ENCODE measurements around the gene MAPKBP1. TPM values are rescaled to one million over a fixed set of nuclear protein-coding genes. Genes with fewer than 3 reads are reported as not detected.

MAPKBP1 gene
- polyA plus RNA-seq, 1 experiment, result 8.3 TPM

GRCh38 chr15:41775651-41776050, 1.4 kb downstream of the MAPKBP1 start:
- Histone ChIP-seq H3K36me3 (ENCODE audit: control insufficient read depth, insufficient read depth, low read length) (no peaks in the 10 kb centered on the region), H3K27me3 (ENCODE audit: control insufficient read depth, insufficient read depth, low read length) (no peaks in the 10 kb centered on the region), H3K4me3 (ENCODE audit: low read depth, low read length) (peak overlapping the region; percentile 85)
- POLR2A ChIA-PET, result no interaction called here
- CTCF ChIA-PET, result interaction anchor here (1.9 to 13.2 kb wide), 3 partner anchors 13 to 33 kb away, joined by 8 to 330 read pairs (median 97); no protein-coding TSS in a partner anchor
- TF ChIP-seq CTCF (IDR thresholded peaks at IDR 0.05; ENCODE audit: insufficient read depth, low read depth, low read length), result no peak
- no peak for DNase-seq (ENCODE audit: low read depth)

- DNase-seq (ENCODE audit: low read depth), result no peak
- no peaks in the 10 kb centered on the region for H3K36me3 ChIP-seq (ENCODE audit: control insufficient read depth, insufficient read depth, low read length)
- CTCF ChIA-PET, result interaction anchor here (0.9 to 13.2 kb wide), 3 partner anchors 17 to 195 kb away, joined by 3 to 330 read pairs (median 97); partner anchors contain the start of gene EHD4
- H3K27me3 ChIP-seq (ENCODE audit: control insufficient read depth, insufficient read depth, low read length), result no peaks in the 10 kb centered on the region
- H3K4me3 ChIP-seq (ENCODE audit: low read depth, low read length), result no peak overlapping the region
- POLR2A ChIA-PET, result interaction anchor here (0.6 to 0.9 kb wide), 3 partner anchors 19 to 537 kb away, joined by 3 to 8 read pairs (median 4); no protein-coding TSS in a partner anchor
- TF ChIP-seq CTCF (IDR thresholded peaks at IDR 0.05; ENCODE audit: insufficient read depth, low read depth, low read length), result no peak
These were observed 3.2 kb downstream of the MAPKBP1 start for GRCh38 chr15:41777421-41777973.

GRCh38 chr15:41778521-41778920, 4.2 kb downstream of the MAPKBP1 start:
- Histone ChIP-seq H3K36me3 (ENCODE audit: control insufficient read depth, insufficient read depth, low read length) (no peaks in the 10 kb centered on the region), H3K4me3 (ENCODE audit: low read depth, low read length) (no peak overlapping the region), H3K27me3 (ENCODE audit: control insufficient read depth, insufficient read depth, low read length) (no peaks in the 10 kb centered on the region)
- CTCF ChIA-PET, result interaction anchor here (11.6 to 13.2 kb wide), 2 partner anchors 16 to 30 kb away, joined by 97 to 330 read pairs; no protein-coding TSS in a partner anchor
- no peak for DNase-seq (ENCODE audit: low read depth)
- POLR2A ChIA-PET, result no interaction called here
- no peak for TF ChIP-seq CTCF (IDR thresholded peaks at IDR 0.05; ENCODE audit: insufficient read depth, low read depth, low read length)

GRCh38 chr15:41779662-41780157, 5.4 kb downstream of the MAPKBP1 start:
- H3K27me3 ChIP-seq (ENCODE audit: control insufficient read depth, insufficient read depth, low read length), result no peaks in the 10 kb centered on the region
- POLR2A ChIA-PET, result no interaction called here
- DNase-seq (ENCODE audit: low read depth), result no peak
- TF ChIP-seq CTCF (IDR thresholded peaks at IDR 0.05; ENCODE audit: insufficient read depth, low read depth, low read length), result no peak
- no peaks in the 10 kb centered on the region for H3K36me3 ChIP-seq (ENCODE audit: control insufficient read depth, insufficient read depth, low read length)
- no peak overlapping the region for H3K4me3 ChIP-seq (ENCODE audit: low read depth, low read length)
- CTCF ChIA-PET, result interaction anchor here (11.6 to 13.2 kb wide), 2 partner anchors 15 to 28 kb away, joined by 97 to 330 read pairs; no protein-coding TSS in a partner anchor

GRCh38 chr15:41780266-41780665, 6.0 kb downstream of the MAPKBP1 start:
- no peaks in the 10 kb centered on the region for H3K27me3 ChIP-seq (ENCODE audit: control insufficient read depth, insufficient read depth, low read length)
- ChIA-PET CTCF (interaction anchor here (1.4 to 13.2 kb wide), 3 partner anchors 9 to 28 kb away, joined by 6 to 330 read pairs (median 97); no protein-coding TSS in a partner anchor), POLR2A (interaction anchor here (0.6 kb wide), 1 partner anchor 162 kb away, joined by 3 read pairs; no protein-coding TSS in a partner anchor)
- no peak for DNase-seq (ENCODE audit: low read depth)
- H3K4me3 ChIP-seq (ENCODE audit: low read depth, low read length), result no peak overlapping the region
- no peaks in the 10 kb centered on the region for H3K36me3 ChIP-seq (ENCODE audit: control insufficient read depth, insufficient read depth, low read length)
- TF ChIP-seq CTCF (IDR thresholded peaks at IDR 0.05; ENCODE audit: insufficient read depth, low read depth, low read length), result no peak

Data from BJ (cell line).